ENCODE measurements around the gene ZNF594. TPM values are rescaled to one million over a fixed set of nuclear protein-coding genes. Genes with fewer than 3 reads are reported as not detected.

ZNF594 gene
- total and polyA plus RNA-seq, 2 of the 8 experiments (the other 6 are each of a cell fraction or from before 2014, with no cell fraction given) = 3.6 to 14.3 TPM

DNA sequence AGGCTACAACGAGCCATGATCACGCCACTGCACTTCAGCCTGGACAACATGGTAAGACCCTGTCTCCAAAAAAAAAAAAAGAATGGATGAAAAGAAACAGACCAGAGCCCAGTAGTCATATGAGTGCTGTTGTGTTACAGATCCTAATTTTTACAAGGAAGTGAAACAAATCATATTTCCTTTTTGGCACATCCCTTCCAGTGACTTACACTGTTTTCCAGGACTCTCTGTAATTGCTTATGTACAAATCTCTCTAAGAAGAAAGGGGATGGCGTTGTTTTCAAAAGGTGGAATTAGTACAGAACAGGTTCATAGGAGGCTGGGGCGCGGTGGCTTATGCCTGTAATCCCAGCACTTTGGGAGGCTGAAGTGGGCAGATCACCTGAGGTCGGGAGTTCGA, 19.8 kb upstream of the ZNF594 start:
- Histone ChIP-seq H3K23ac (ENCODE audit: insufficient read length) (no peak overlapping the region), H4K8ac (ENCODE audit: extremely low read depth, insufficient read depth, low read length) (no peak overlapping the region), H3K4me1 (replicated peaks in 1 of 4; ENCODE audit: control insufficient read depth in 3 of 4, insufficient read depth in 4 of 4, low read length in 3 of 4) (no peaks in the 10 kb centered on the region), H3K27me3 (replicated peaks in 1 of 4; ENCODE audit: control insufficient read depth in 3 of 4, extremely low read depth in 1 of 4, insufficient read depth in 3 of 4, low read length in 3 of 4) (no peaks in the 10 kb centered on the region), H3K9me3 (ENCODE audit: insufficient read depth in 2 of 2, low read depth in 1 of 2, low read length in 1 of 2) (no peaks in the 10 kb centered on the region), H4K20me1 (replicated peaks in 1 of 2; ENCODE audit: control insufficient read depth in 1 of 2, insufficient read depth in 2 of 2, low read length in 2 of 2) (no peaks in the 10 kb centered on the region), H3K56ac (replicated peaks; ENCODE audit: insufficient read length, low read depth, low read length) (no peak overlapping the region), H3K27ac (ENCODE audit: low read depth, low read length) (no peak overlapping the region), H2BK5ac (ENCODE audit: low read depth, low read length) (no peak overlapping the region), H2AFZ (ENCODE audit: low read length) (no peak overlapping the region), H3K4me3 (ENCODE audit: extremely low read depth in 1 of 4, insufficient read depth in 2 of 4, low read depth in 3 of 4, low read length in 4 of 4) (no peak overlapping the region), H2BK120ac (replicated peaks; ENCODE audit: low read depth, low read length) (no peak overlapping the region), H3K18ac (ENCODE audit: extremely low read depth, low read length) (no peak overlapping the region), H2BK12ac (ENCODE audit: low read depth, low read length) (no peak overlapping the region), H3K79me2 (ENCODE audit: control insufficient read depth in 1 of 2, insufficient read depth in 2 of 2, low read length in 2 of 2) (no peaks in the 10 kb centered on the region), H2BK20ac (ENCODE audit: low read length) (no peak overlapping the region), H2BK15ac (ENCODE audit: low read length) (no peak overlapping the region), H3K14ac (ENCODE audit: insufficient read length) (no peak overlapping the region), H2AK5ac (ENCODE audit: low read depth, low read length) (no peak overlapping the region), H4K5ac (ENCODE audit: insufficient read length, low read depth, low read length) (no peak overlapping the region), H3K4me2 (ENCODE audit: insufficient read depth in 1 of 2, low read depth in 2 of 2, low read length in 2 of 2) (no peak overlapping the region), H3K79me1 (ENCODE audit: low read depth, low read length) (no peaks in the 10 kb centered on the region), H3K36me3 (ENCODE audit: control insufficient read depth in 2 of 4, insufficient read depth in 4 of 4, low read length in 3 of 4) (no peaks in the 10 kb centered on the region), H4K91ac (replicated peaks; ENCODE audit: insufficient read length, low read length) (no peak overlapping the region), H3K23me2 (ENCODE audit: low read depth, low read length) (no peaks in the 10 kb centered on the region), H3K4ac (replicated peaks; ENCODE audit: insufficient read length, low read depth, low read length) (no peak overlapping the region), H3K9ac (replicated peaks in 1 of 4; ENCODE audit: extremely low read depth in 1 of 4, low read depth in 3 of 4, low read length in 3 of 4) (no peak overlapping the region)
- DNase-seq (ENCODE audit: low read depth in 1 of 2, low spot score in 2 of 2) (no peak), FAIRE-seq (no peak)
- ChIA-PET CTCF (ENCODE audit: partially characterized antibody) (interaction anchor here (0.8 to 1.3 kb wide), 3 partner anchors 20 to 27 kb away, joined by 3 to 8 read pairs (median 3); partner anchors contain the start of gene ZNF594), POLR2A (ENCODE audit: partially characterized antibody) (interaction anchor here (1.6 kb wide), 1 partner anchor 20 kb away, joined by 3 read pairs; the partner anchor contains the start of gene ZNF594)
- WGBS, 2 experiments (ENCODE audit: extremely low coverage in 1 of 2, insufficient coverage in 1 of 2, insufficient read length in 1 of 2, insufficient replicate concordance in 2 of 2, low coverage in 1 of 2, low lambda C conversion rate in 2 of 2, missing lambda C conversion rate in 1 of 2) = 84% methylated on average over 7 of the region's 7 CpGs; no CpG with 5 or more reads in 1 of the 2 experiments
- TF ChIP-seq SRF (IDR thresholded peaks at IDR 0.05; ENCODE audit: low read depth, low read length) = no peak
- no peak for TF ChIP-seq TAF7 (optimal IDR thresholded peaks at IDR 0.05; ENCODE audit: borderline replicate concordance, low read depth, low read length)

Data from H1 (cell line).